Activated gamma-delta T cell (primary cell): ENCODE results near the gene TENM4.
"Not testable (repeated sequence)": the region's sequence is repeated elsewhere in the genome, so short reads cannot be mapped to it uniquely, and the experiment has no call there.

Source experiments
- DNase-seq: peaks from one replicate; lab custom pipeline; 2025; lab: John Stamatoyannopoulos, UW

Gene TENM4

GRCh38 chr11:78845496-78845895 is 595.3 kb downstream of the TENM4 start:
- no peak for DNase-seq

GRCh38 chr11:78841456-78842060 is 599.3 kb downstream of the TENM4 start:
- DNase-seq = no peak

- no peak for DNase-seq
Measured at GRCh38 chr11:78840623-78841022, 600.2 kb downstream of the TENM4 start.

- DNase-seq = no peak
Measured at GRCh38 chr11:78840200-78840599, 600.6 kb downstream of the TENM4 start.

- DNase-seq = no peak
Measured at GRCh38 chr11:78838417-78838816, 602.4 kb downstream of the TENM4 start.

- DNase-seq = no peak
Measured at GRCh38 chr11:78835646-78836045, 605.2 kb downstream of the TENM4 start.

GRCh38 chr11:78834886-78835285 is 605.9 kb downstream of the TENM4 start:
- DNase-seq = no peak

GRCh38 chr11:78833237-78833636 is 607.6 kb downstream of the TENM4 start:
- no peak for DNase-seq

- DNase-seq = no peak
Measured at GRCh38 chr11:78832226-78832947, 608.4 kb downstream of the TENM4 start.

- no peak for DNase-seq
Measured at GRCh38 chr11:78831571-78831970, 609.3 kb downstream of the TENM4 start.

GRCh38 chr11:78830277-78830819 is 610.5 kb downstream of the TENM4 start:
- no peak for DNase-seq

GRCh38 chr11:78829146-78829545 is 611.7 kb downstream of the TENM4 start:
- DNase-seq = no peak

- DNase-seq = no peak
Measured at GRCh38 chr11:78828676-78829075, 612.2 kb downstream of the TENM4 start.

- not testable (repeated sequence) for DNase-seq
Measured at GRCh38 chr11:78827291-78827690, 613.5 kb downstream of the TENM4 start.

GRCh38 chr11:78825591-78826020 is 615.2 kb downstream of the TENM4 start:
- DNase-seq = no peak

- DNase-seq = no peak
Measured at GRCh38 chr11:78823588-78823987, 617.2 kb downstream of the TENM4 start.

- no peak for DNase-seq
Measured at GRCh38 chr11:78822931-78823423, 617.9 kb downstream of the TENM4 start.

- no peak for DNase-seq
Measured at GRCh38 chr11:78821371-78822306, 619.2 kb downstream of the TENM4 start.

- DNase-seq = no peak
Measured at GRCh38 chr11:78820741-78821140, 620.1 kb downstream of the TENM4 start.

GRCh38 chr11:78818201-78818600 is 622.6 kb downstream of the TENM4 start:
- no peak for DNase-seq

- DNase-seq = no peak
Measured at GRCh38 chr11:78815831-78816230, 625.0 kb downstream of the TENM4 start.
